ENCODE measurements around the gene TMEM11. TPM values are rescaled to one million over a fixed set of nuclear protein-coding genes. Genes with fewer than 3 reads are reported as not detected.

The TMEM11 gene
- polyA plus RNA-seq, 2 of the 4 experiments (the other 2 are of a cell fraction): 57.7 to 61.0 TPM

DNA sequence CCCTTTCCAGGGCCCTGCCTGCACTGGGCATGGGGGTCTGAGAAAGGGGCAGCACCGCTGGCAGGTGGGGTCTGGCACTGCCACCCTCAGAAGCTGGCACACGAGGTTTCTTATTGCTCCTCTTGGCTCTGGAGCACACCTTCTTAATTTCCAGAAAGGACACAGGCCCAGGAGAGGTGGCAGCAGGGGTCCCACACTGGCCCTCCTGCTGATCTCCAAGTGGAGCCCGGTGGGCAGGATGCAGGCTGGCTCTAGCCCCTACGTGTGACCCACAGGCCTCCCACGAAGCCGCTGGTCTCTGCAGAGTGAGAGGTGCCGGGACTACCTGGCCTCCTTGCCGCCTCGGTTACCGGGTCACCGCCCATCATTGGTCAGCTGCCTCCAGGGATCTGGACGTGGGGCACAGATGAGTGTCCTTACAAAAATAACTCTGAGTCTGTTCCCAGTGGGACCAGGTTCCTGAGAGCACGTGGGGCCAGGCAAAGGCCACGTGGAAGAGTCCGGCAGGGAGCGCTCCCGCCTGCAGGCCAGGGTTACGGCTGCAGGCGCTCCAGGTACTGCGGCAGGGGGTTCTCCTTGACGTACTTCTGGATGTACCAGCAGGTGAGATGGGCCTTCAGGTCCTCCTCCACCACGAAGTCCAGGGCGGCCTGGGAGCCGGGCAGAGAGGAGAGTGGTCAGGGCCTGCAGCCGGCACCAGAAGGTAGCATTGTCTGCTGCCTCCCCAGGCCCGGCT, 29.0 kb upstream of the TMEM11 start:
- H3K4me1 ChIP-seq: no peaks in the 10 kb centered on the region
- CTCF ChIA-PET: no interaction called here
- H3K9me3 ChIP-seq: no peaks in the 10 kb centered on the region
- no peak overlapping the region for H3K4me2 ChIP-seq
- TF ChIP-seq SMC3 (IDR thresholded peaks at IDR 0.05): no peak
- no peak for TF ChIP-seq ZSCAN20 (CRISPR knock-in tag; IDR thresholded peaks at IDR 0.05)
- no peak for TF ChIP-seq RCOR1 (IDR thresholded peaks at IDR 0.05; ENCODE audit: low read depth, low read length)
- TF ChIP-seq, protein P1, sequence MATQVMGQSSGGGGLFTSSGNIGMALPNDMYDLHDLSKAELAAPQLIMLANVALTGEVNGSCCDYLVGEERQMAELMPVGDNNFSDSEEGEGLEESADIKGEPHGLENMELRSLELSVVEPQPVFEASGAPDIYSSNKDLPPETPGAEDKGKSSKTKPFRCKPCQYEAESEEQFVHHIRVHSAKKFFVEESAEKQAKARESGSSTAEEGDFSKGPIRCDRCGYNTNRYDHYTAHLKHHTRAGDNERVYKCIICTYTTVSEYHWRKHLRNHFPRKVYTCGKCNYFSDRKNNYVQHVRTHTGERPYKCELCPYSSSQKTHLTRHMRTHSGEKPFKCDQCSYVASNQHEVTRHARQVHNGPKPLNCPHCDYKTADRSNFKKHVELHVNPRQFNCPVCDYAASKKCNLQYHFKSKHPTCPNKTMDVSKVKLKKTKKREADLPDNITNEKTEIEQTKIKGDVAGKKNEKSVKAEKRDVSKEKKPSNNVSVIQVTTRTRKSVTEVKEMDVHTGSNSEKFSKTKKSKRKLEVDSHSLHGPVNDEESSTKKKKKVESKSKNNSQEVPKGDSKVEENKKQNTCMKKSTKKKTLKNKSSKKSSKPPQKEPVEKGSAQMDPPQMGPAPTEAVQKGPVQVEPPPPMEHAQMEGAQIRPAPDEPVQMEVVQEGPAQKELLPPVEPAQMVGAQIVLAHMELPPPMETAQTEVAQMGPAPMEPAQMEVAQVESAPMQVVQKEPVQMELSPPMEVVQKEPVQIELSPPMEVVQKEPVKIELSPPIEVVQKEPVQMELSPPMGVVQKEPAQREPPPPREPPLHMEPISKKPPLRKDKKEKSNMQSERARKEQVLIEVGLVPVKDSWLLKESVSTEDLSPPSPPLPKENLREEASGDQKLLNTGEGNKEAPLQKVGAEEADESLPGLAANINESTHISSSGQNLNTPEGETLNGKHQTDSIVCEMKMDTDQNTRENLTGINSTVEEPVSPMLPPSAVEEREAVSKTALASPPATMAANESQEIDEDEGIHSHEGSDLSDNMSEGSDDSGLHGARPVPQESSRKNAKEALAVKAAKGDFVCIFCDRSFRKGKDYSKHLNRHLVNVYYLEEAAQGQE (IDR thresholded peaks at IDR 0.05): no peak
- no peak for TF ChIP-seq NR3C1 (IDR thresholded peaks at IDR 0.05)
- no peak for TF ChIP-seq POLR2A (IDR thresholded peaks at IDR 0.05; ENCODE audit: low read length)
- TF ChIP-seq CHD4 (IDR thresholded peaks at IDR 0.05; ENCODE audit: borderline replicate concordance): no peak
- no peak for TF ChIP-seq EHMT2 (IDR thresholded peaks at IDR 0.05; ENCODE audit: low read depth)
- TF ChIP-seq, protein P2, sequence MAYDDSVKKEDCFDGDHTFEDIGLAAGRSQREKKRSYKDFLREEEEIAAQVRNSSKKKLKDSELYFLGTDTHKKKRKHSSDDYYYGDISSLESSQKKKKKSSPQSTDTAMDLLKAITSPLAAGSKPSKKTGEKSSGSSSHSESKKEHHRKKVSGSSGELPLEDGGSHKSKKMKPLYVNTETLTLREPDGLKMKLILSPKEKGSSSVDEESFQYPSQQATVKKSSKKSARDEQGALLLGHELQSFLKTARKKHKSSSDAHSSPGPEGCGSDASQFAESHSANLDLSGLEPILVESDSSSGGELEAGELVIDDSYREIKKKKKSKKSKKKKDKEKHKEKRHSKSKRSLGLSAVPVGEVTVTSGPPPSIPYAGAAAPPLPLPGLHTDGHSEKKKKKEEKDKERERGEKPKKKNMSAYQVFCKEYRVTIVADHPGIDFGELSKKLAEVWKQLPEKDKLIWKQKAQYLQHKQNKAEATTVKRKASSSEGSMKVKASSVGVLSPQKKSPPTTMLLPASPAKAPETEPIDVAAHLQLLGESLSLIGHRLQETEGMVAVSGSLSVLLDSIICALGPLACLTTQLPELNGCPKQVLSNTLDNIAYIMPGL (CRISPR knock-in tag; IDR thresholded peaks at IDR 0.05; ENCODE audit: borderline replicate concordance): no peak
- TF ChIP-seq POLR2AphosphoS2 (conservative IDR thresholded peaks at IDR 0.05; ENCODE audit: low read length): no peak
- TF ChIP-seq HOXB5 (CRISPR knock-in tag; IDR thresholded peaks at IDR 0.05): no peak
- no peak for TF ChIP-seq HOXA7 (CRISPR knock-in tag; IDR thresholded peaks at IDR 0.05)
- no peak for TF ChIP-seq TFCP2L1 (CRISPR knock-in tag; IDR thresholded peaks at IDR 0.05)
- TF ChIP-seq MYC (IDR thresholded peaks at IDR 0.05; ENCODE audit: borderline replicate concordance, low read length): no peak
- TF ChIP-seq HDAC2 (IDR thresholded peaks at IDR 0.05): no peak
- TF ChIP-seq ZNF302 (CRISPR knock-in tag; IDR thresholded peaks at IDR 0.05): no peak
- no peak for TF ChIP-seq FOSB (CRISPR knock-in tag; IDR thresholded peaks at IDR 0.05)
- no peak for TF ChIP-seq KDM5A (IDR thresholded peaks at IDR 0.05)
- no peak for TF ChIP-seq HOXB13 (CRISPR knock-in tag; IDR thresholded peaks at IDR 0.05; ENCODE audit: low read depth)
- no peak for TF ChIP-seq BCL3 (IDR thresholded peaks at IDR 0.05)
- DNase-seq (ENCODE audit: low read depth in 1 of 2, low spot score in 1 of 2) (no peak), FAIRE-seq (no peak), ATAC-seq (no peak)
- POLR2A ChIA-PET: no interaction called here
- H3K27ac ChIP-seq: no peak overlapping the region
- WGBS (ENCODE audit: missing lambda C conversion rate): 77% methylated on average over 24 of the region's 26 CpGs
- no peak overlapping the region for H3K4me3 ChIP-seq

All from A549 (cell line).